Endothelial cell of umbilical vein (primary cell): ENCODE results near the gene DHX16. TPM values are rescaled to one million over a fixed set of nuclear protein-coding genes. Genes with fewer than 3 reads are reported as not detected.
A peak's percentile ranks its signal among the peaks of the same experiment; 100 is the strongest.

Source experiments
- BruUV-seq: library from RNA; stranded (reverse); fragments of 400-500 nt; replicated peaks from 2 replicates; lab custom pipeline; 2021; lab: Mats Ljungman, UMichigan
- CTCF ChIA-PET: fragments of 300-600, 350-600 bp; sonication (Branson Sonifier 250); formaldehyde crosslinking; loops from one replicate; lab custom pipeline; 2021; ENCODE audit warnings: antibody characterized with exemption, inconsistent platforms; lab: Charles Lee
- POLR2A ChIA-PET: fragments of 300-600, 350-600 bp; sonication (Branson Sonifier 250); formaldehyde crosslinking; loops from one replicate; lab custom pipeline; 2021; ENCODE audit warnings: antibody characterized with exemption, inconsistent platforms; lab: Charles Lee
- DNase-seq: peaks from one replicate; pipeline ENCODE4 v3.0.0-alpha.2; 2011; ENCODE audit warnings: low read depth, low spot score
- FAIRE-seq: peaks from 2 replicates; lab custom pipeline; 2011; peaks lifted over from hg19 to GRCh38; lab: Jason Lieb, UNC
- H2AFZ ChIP-seq: 2 replicates; pipeline ENCODE4 v1.6.0; 2012; ENCODE audit warnings: low read depth, low read length, control low read depth, inconsistent platforms
- H3K27ac ChIP-seq: 2 replicates; pipeline ENCODE4 v1.5.1; 2011; ENCODE audit warnings: low read depth, mild to moderate bottlenecking, control low read depth, low read length, moderate library complexity; ENCODE audit not compliant: insufficient read depth
- H3K27me3 ChIP-seq, 2 experiments: 2 replicates each; pipeline versions ENCODE4 v1.6.0 to v1.6.1; 2011; ENCODE audit warnings: low read length in 2 of 2, mixed read lengths in 1 of 2; ENCODE audit not compliant: control insufficient read depth in 2 of 2, insufficient read depth in 2 of 2
- H3K36me3 ChIP-seq, 2 experiments: 2 replicates in 1 of 2; 3 replicates in 1 of 2; pipeline ENCODE4 v1.5.1; 2011; ENCODE audit warnings: low read length in 2 of 2, mild to moderate bottlenecking in 1 of 2, moderate library complexity in 1 of 2; ENCODE audit not compliant: control insufficient read depth in 2 of 2, insufficient read depth in 2 of 2; ENCODE audit errors: extremely low read depth in 1 of 2
- H3K4me1 ChIP-seq: 3 replicates; pipeline ENCODE4 v1.5.1; 2011; ENCODE audit warnings: mild to moderate bottlenecking, low read length; ENCODE audit not compliant: control insufficient read depth, insufficient read depth; ENCODE audit errors: extremely low read depth
- H3K4me2 ChIP-seq: 2 replicates; pipeline ENCODE4 v1.6.1; 2011; ENCODE audit warnings: low read length, control low read depth, mixed read lengths; ENCODE audit not compliant: insufficient read depth
- H3K4me3 ChIP-seq, 3 experiments: fragments of 200-600 bp in 1 of 3; sonication (generic), shearing (Covaris generic) in 1 of 3; replicated peaks in 1 of 3; 2 replicates each; pipeline ENCODE4 v1.5.1; 2011 to 2016; ENCODE audit warnings: control low read depth in 3 of 3, low read length in 3 of 3, mild to moderate bottlenecking in 2 of 3, inconsistent platforms in 1 of 3, low read depth in 1 of 3, moderate library complexity in 1 of 3; ENCODE audit not compliant: insufficient read depth in 1 of 3
- H3K79me2 ChIP-seq: 2 replicates; pipeline ENCODE4 v1.6.0; 2012; ENCODE audit warnings: low read length, inconsistent platforms; ENCODE audit not compliant: control insufficient read depth, insufficient read depth
- H3K9ac ChIP-seq: replicated peaks from 2 replicates; pipeline ENCODE3; 2011; ENCODE audit warnings: low read length, control low read depth; ENCODE audit not compliant: insufficient read depth; ENCODE audit errors: extremely low read depth
- H3K9me1 ChIP-seq: replicated peaks from 3 replicates; pipeline ENCODE4 v1.6.0; 2011; ENCODE audit warnings: mild to moderate bottlenecking, low read length; ENCODE audit not compliant: control insufficient read depth, insufficient read depth; ENCODE audit errors: extremely low read depth
- H3K9me3 ChIP-seq: replicated peaks from 2 replicates; pipeline ENCODE4 v1.5.1; 2012; ENCODE audit warnings: low read length, inconsistent platforms; ENCODE audit not compliant: control insufficient read depth, insufficient read depth
- H4K20me1 ChIP-seq: replicated peaks from 2 replicates; pipeline ENCODE3; 2011; ENCODE audit warnings: mild to moderate bottlenecking, low read length; ENCODE audit not compliant: control insufficient read depth, insufficient read depth; ENCODE audit errors: extremely low read depth
- CTCF ChIP-seq, 2 donors: IDR thresholded peaks; 1 replicate in 1 of 2; 2 replicates in 1 of 2; pipeline ENCODE4 v1.5.1; 2011; ENCODE audit warnings: low read length in 2 of 2, mild to moderate bottlenecking in 2 of 2, moderate library complexity in 2 of 2, control low read depth in 1 of 2, inconsistent platforms in 1 of 2, low read depth in 1 of 2; ENCODE audit not compliant: insufficient read depth in 1 of 2; ENCODE audit errors: extremely low read depth in 1 of 2
- EZH2 ChIP-seq: IDR thresholded peaks from 2 replicates; pipeline ENCODE4 v1.6.1; 2012; ENCODE audit warnings: borderline replicate concordance, low read depth, mild to moderate bottlenecking, moderate library complexity, low read length, inconsistent platforms; ENCODE audit not compliant: severe bottlenecking
- FOS ChIP-seq: IDR thresholded peaks from 2 replicates; pipeline ENCODE4 v1.6.1; 2011; ENCODE audit warnings: mild to moderate bottlenecking, low read length, moderate library complexity, borderline replicate concordance; ENCODE audit not compliant: insufficient read depth
- GATA2 ChIP-seq: IDR thresholded peaks from 2 replicates; pipeline ENCODE4 v1.7.0; 2011; ENCODE audit warnings: low read depth, mild to moderate bottlenecking, moderate library complexity, mixed read lengths, low read length; ENCODE audit not compliant: insufficient read length, insufficient read depth
- dilution Hi-C: fragments of 300-500 bp; cut with MboI; formaldehyde crosslinking; loops from one replicate; pipeline ENCODE4 v1.15.0; 2019; ENCODE audit warnings: low sequenced_read_pairs; ENCODE audit not compliant: extremely low pct_ligation_motif_present
- intact Hi-C: fragments of 100-400 bp; cut with micrococcal nuclease; formaldehyde crosslinking; loops from one replicate; pipeline ENCODE4 v1.10.0; 2022
- polyA plus RNA-seq, 4 experiments: library from polyadenylated mRNA; depleted of rRNA in 3 of 4; stranded (reverse) in 3 of 4; unstranded in 1 of 4; fragments of >200 nt; gene quantifications; 2 replicates each; pipeline versions ENCODE4 v1.2.1 to v1.2.3, GENCODE V29; 2011 to 2012; ENCODE audit warnings: missing spikeins in 1 of 4
- total RNA-seq: library from RNA; stranded (reverse); gene quantifications from 2 replicates; pipeline ENCODE4 v1.2.3, GENCODE V29; 2021
- TF ChIP-seq, protein P1 (sequence below): IDR thresholded peaks from 2 replicates; pipeline ENCODE4 v1.6.1; 2011; ENCODE audit not compliant: insufficient read depth, insufficient read length

The DHX16 gene
- total and polyA plus RNA-seq, 2 donors (not counting 3 experiments of a cell fraction or from before 2014, with no cell fraction given): 38.2 to 66.5 TPM

- ChIA-PET CTCF (interaction anchor here (0.7 to 1.6 kb wide), 4 partner anchors 47 to 113 kb away, joined by 3 to 17 read pairs (median 4); no protein-coding TSS in a partner anchor), POLR2A (interaction anchor here (0.7 kb wide), 1 partner anchor 13 kb away, joined by 8 read pairs; no protein-coding TSS in a partner anchor)
- DNase-seq (no peak), FAIRE-seq (no peak)
- Histone ChIP-seq H3K9me3 (no peaks in the 10 kb centered on the region), H3K9ac (peak overlapping the region; percentile 95), H3K4me3 (peak overlapping the region; percentile 35 to 74 (median 73)), H3K9me1 (no peaks in the 10 kb centered on the region), H3K27me3 (no peaks in the 10 kb centered on the region), H3K4me2 (peak overlapping the region; percentile 84), H3K27ac (peak overlapping the region; percentile 96), H4K20me1 (no peaks in the 10 kb centered on the region), H3K36me3 (peaks cover 5 to 11% of the 10 kb centered on the region in 2 experiments), H3K4me1 (peaks cover 16% of the 10 kb centered on the region), H3K79me2 (peaks cover 33% of the 10 kb centered on the region), H2AFZ (no peak overlapping the region)
- intact Hi-C loops (no loop called here), dilution Hi-C loops (no loop called here)
- BruUV-seq: no TSS peak
- no peak for TF ChIP-seq EZH2
- no peak for TF ChIP-seq GATA2
- TF ChIP-seq, protein P1, sequence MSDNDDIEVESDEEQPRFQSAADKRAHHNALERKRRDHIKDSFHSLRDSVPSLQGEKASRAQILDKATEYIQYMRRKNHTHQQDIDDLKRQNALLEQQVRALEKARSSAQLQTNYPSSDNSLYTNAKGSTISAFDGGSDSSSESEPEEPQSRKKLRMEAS: no peak
- TF ChIP-seq FOS: no peak
- no peak for TF ChIP-seq CTCF (IDR thresholded peaks at IDR 0.05; ENCODE audit: extremely low read depth in 1 of 2, insufficient read depth in 1 of 2, low read depth in 1 of 2, low read length in 2 of 2)
Observed at GRCh38 chr6:30618270-30618797, 54.5 kb downstream of the DHX16 start.
